Stomach smooth muscle (tissue), 2 donors: ENCODE results near the gene STK24.

ENCODE experiments used
- H3K27ac ChIP-seq: one replicate; pipeline ENCODE4 v1.7.0; 2013; ENCODE audit warnings: mild to moderate bottlenecking, low read length, inconsistent platforms
- H3K27me3 ChIP-seq, 2 donors: one replicate each; pipeline ENCODE4 v1.7.0; 2013; ENCODE audit warnings: low read length in 2 of 2; ENCODE audit not compliant: insufficient read depth in 2 of 2, control insufficient read depth in 1 of 2
- H3K36me3 ChIP-seq, 2 donors: one replicate each; pipeline ENCODE4 v1.7.0; 2013; ENCODE audit warnings: low read length in 2 of 2; ENCODE audit not compliant: control insufficient read depth in 2 of 2, insufficient read depth in 2 of 2
- H3K4me1 ChIP-seq: one replicate; pipeline ENCODE4 v1.7.0; 2013; ENCODE audit warnings: low read length; ENCODE audit not compliant: control insufficient read depth, insufficient read depth
- H3K4me3 ChIP-seq, 2 donors: one replicate each; pipeline ENCODE4 v1.7.0; 2013; ENCODE audit warnings: low read length in 2 of 2
- H3K9ac ChIP-seq, 2 donors: one replicate each; pipeline ENCODE4 v1.7.0; 2013; ENCODE audit warnings: low read length in 2 of 2, mild to moderate bottlenecking in 1 of 2
- H3K9me3 ChIP-seq, 2 donors: one replicate each; pipeline ENCODE4 v1.7.0; 2013; ENCODE audit warnings: low read length in 2 of 2; ENCODE audit not compliant: control insufficient read depth in 2 of 2
- donor health status: healthy.
- donor health status: Pancreatic carcinoma.

The STK24 gene

DNA sequence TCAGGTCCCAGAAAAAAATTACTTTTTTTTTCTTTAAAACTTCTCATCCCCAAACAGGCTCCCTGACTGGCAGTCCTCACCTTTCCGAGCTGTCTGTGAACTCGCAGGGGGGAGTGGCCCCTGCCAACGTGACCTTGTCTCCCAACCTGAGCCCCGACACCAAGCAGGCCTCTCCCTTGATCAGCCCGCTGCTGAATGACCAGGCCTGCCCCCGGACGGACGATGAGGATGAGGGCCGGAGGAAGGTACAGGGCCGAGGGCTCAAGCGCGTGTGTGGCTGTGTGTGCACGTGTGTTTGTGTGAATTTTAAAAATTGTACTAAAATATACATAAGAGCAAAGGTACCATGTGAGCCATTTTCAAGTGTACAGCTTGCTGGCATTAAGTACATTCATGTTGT, 167.6 kb downstream of the STK24 start:
- no peak overlapping the region for H3K4me3 ChIP-seq
- peaks cover 18 to 21% of the 10 kb centered on the region in 2 donors for H3K36me3 ChIP-seq
- no peaks in the 10 kb centered on the region for H3K9me3 ChIP-seq
- H3K27me3 ChIP-seq = no peaks in the 10 kb centered on the region
- no peak overlapping the region for H3K9ac ChIP-seq
- no peaks in the 10 kb centered on the region for H3K4me1 ChIP-seq
- H3K27ac ChIP-seq = no peak overlapping the region

DNA sequence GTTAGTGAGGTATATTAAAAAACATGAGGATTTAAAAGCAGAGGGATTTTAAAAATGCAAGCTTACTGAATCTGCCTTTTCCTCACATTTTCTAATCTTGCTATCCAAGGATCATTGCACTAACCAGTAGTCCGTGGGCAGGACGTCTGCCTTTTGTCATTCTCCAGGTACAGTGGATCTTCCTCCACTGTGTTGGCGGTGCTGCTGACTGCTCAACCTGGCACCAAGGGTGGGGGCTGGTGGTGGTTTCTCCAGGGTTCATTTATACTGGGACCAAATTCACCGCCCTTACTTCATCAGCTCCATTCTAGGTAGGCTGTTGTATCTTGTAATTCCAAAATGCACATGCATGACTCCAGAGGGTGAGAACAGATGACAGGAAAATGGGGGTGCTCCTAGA, 169.3 kb downstream of the STK24 start:
- Histone ChIP-seq H3K27me3 (no peaks in the 10 kb centered on the region), H3K9me3 (no peaks in the 10 kb centered on the region), H3K4me1 (no peaks in the 10 kb centered on the region), H3K27ac (no peak overlapping the region), H3K4me3 (no peak overlapping the region), H3K9ac (no peak overlapping the region), H3K36me3 (peaks cover 16% of the 10 kb centered on the region in 2 donors)

DNA sequence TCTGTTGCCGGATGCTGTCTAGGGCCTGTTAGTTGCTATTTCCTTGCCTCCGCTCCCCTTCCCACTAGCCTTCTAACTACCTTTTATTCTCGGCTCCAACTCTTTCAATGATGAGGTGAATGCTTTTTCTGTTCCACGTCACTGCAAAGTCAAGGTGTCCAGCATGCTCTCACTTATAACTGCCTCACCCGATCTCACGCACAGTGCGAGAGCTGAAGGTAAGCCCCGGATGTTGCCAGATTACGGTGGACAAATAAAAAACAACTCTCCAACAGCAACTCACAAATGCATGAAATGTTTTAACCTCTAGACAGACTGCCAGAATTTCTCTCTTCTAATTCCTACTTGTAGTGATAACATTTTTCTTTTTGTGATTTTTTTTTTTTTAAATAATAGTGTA, 169.9 kb downstream of the STK24 start:
- H3K9ac ChIP-seq = no peak overlapping the region
- no peaks in the 10 kb centered on the region for H3K27me3 ChIP-seq
- H3K27ac ChIP-seq = no peak overlapping the region
- H3K9me3 ChIP-seq = no peaks in the 10 kb centered on the region
- no peaks in the 10 kb centered on the region for H3K4me1 ChIP-seq
- H3K4me3 ChIP-seq = no peak overlapping the region
- peaks cover 14 to 16% of the 10 kb centered on the region in 2 donors for H3K36me3 ChIP-seq

DNA sequence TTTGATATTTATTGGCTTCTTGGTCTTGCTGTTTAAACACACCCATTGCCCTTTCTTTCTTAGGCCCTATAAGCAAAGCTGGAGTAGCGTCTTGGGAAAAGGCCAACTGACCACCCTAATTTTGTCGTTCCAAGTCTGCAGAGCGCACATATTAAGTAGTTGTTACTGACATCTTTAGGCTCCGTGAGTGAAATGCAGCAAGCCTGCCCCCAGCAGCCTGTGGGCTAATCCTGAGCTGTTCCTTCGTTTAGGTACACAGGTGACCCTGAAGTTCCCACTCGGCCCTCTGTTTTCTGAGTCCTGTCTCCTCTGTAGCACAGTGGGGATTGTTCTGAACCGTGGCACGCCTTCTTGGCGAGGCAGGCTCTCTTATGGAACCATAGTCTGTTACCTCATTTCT, 170.5 kb downstream of the STK24 start:
- Histone ChIP-seq H3K36me3 (peaks cover 8 to 12% of the 10 kb centered on the region in 2 donors), H3K9me3 (no peaks in the 10 kb centered on the region), H3K27me3 (no peaks in the 10 kb centered on the region), H3K27ac (no peak overlapping the region), H3K4me3 (no peak overlapping the region), H3K9ac (no peak overlapping the region), H3K4me1 (no peaks in the 10 kb centered on the region)

DNA sequence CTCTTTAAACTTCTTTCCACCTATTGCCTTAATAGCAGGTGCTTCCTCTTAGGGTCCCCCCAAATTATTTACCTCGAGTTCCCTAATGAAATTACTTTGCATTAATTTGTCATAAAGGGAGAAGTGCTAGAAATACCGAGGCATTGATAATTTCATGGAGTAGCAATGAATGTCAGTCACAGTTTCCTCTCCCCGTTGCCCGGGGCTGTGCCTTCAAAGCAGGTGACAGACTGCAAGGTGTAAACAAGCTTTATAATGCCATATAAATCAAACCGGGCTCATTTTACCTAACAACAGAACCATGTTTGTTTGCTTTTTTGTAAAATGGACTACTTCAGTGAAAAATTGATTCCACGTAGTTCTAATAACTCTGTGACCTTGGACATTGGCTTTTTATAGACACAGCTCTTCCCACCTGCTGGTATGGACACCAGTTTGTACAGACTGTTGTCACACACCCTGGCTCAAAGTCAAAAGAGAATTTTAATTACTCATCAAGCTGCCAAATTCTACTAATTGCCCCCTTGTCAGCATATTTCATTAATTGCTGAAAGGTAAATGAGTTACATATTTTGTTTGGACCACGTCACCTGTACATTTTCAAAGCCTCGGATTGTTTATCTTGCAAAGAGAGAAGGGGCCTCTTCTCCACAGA, 171.1 kb downstream of the STK24 start:
- H3K4me3 ChIP-seq = no peak overlapping the region
- no peaks in the 10 kb centered on the region for H3K9me3 ChIP-seq
- no peak overlapping the region for H3K9ac ChIP-seq
- no peak overlapping the region for H3K27ac ChIP-seq
- peaks cover 6 to 8% of the 10 kb centered on the region in 2 donors for H3K36me3 ChIP-seq
- no peaks in the 10 kb centered on the region for H3K4me1 ChIP-seq
- no peaks in the 10 kb centered on the region for H3K27me3 ChIP-seq

DNA sequence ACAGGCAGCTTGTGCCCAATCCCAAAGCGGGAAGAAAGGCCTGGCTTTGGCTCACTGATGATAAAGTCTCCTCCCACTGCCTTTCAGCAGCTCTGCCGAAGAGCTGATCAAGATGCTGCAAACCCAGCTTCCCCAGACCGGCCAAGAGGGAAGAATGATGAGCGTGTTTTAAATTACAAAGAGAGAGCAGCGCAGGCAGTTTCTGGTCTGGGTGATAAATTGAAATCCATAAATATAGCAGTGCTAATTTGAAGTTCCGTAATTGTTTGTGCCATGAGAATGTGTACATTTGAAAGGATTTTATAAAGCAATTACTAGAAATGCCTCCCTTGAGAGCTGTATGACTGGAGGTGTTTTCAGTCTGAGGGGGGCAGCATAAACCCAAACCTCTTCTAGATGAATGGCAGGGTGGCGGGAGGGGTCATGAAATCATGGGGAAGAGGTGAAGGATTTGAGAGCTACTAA, 171.8 kb downstream of the STK24 start:
- H3K27me3 ChIP-seq = no peaks in the 10 kb centered on the region
- no peaks in the 10 kb centered on the region for H3K4me1 ChIP-seq
- no peak overlapping the region for H3K9ac ChIP-seq
- no peak overlapping the region for H3K27ac ChIP-seq
- no peaks in the 10 kb centered on the region for H3K9me3 ChIP-seq
- H3K4me3 ChIP-seq = no peak overlapping the region
- H3K36me3 ChIP-seq = peaks cover 1 to 8% of the 10 kb centered on the region in 2 donors

DNA sequence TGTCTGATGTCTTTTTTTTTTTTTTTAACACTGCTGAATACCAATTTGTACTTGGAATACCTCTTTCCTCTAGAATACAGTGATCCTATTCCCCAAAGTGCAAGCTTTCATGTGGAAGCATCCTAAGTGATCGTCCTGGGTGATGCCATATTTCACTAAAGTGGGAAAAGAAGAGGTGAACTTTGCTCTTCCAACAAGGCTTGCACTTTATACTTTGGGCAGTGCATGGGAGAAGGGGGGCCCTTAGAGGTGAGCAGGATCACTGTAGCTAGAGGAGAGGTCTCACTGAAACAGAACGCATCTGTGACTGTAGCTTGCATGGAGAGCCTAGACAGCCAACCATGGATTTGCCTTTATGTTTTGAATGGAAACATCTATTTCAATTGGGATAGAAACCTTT, 173.8 kb downstream of the STK24 start:
- Histone ChIP-seq H3K4me1 (no peaks in the 10 kb centered on the region), H3K27me3 (no peaks in the 10 kb centered on the region), H3K36me3 (peaks cover 0 to 6% of the 10 kb centered on the region in 2 donors), H3K9me3 (no peaks in the 10 kb centered on the region), H3K27ac (no peak overlapping the region), H3K4me3 (no peak overlapping the region), H3K9ac (no peak overlapping the region)

DNA sequence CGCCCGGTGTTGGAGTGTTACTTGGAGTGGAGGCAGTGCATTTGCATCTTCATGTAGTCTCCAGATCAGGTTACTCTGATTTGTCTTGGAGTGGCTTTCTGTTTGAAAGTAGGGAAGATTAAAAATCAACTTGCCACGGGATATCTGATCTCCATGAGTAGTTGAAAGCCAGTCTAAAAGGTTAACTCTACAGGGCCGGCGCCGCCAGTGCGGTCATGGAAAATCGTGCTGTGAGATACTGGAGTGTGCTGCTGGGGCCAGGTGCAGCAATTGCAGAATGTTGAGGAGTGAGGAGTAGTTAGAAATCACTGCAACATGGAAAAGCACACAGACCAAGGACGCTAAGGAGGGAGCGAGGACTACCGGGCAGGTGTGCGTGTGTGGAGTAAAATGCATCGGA, 175.0 kb downstream of the STK24 start:
- H3K27ac ChIP-seq = no peak overlapping the region

DNA sequence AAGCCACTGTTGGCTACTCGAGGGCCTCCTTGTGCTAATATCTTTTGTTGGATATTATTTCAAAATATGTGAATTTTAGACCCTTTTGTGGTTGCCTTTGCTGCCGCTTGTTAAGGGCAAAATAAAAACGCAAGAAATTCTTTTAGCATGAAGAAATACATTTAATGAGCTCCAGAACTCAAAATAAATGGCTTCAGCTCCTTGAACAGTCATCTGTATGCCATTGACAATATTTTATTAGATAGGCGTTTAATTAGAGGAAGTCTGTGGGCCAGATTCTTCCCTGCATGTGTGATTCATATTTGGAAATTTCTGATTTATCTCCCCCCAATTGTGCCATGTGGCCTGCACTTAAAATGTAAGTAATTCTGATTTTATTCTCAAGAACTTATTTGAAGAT, 177.2 kb downstream of the STK24 start:
- no peaks in the 10 kb centered on the region for H3K4me1 ChIP-seq
- no peak overlapping the region for H3K27ac ChIP-seq
- no peak overlapping the region for H3K9ac ChIP-seq
- H3K9me3 ChIP-seq = no peaks in the 10 kb centered on the region
- no peak overlapping the region for H3K4me3 ChIP-seq
- no peaks in the 10 kb centered on the region for H3K27me3 ChIP-seq
- peaks cover 0 to 11% of the 10 kb centered on the region in 2 donors for H3K36me3 ChIP-seq

More for the DNA sequence above, 175.0 kb downstream of the STK24 start:
- Histone ChIP-seq H3K4me1 (no peaks in the 10 kb centered on the region), H3K9ac (no peak overlapping the region), H3K9me3 (no peaks in the 10 kb centered on the region), H3K36me3 (peaks cover 0 to 6% of the 10 kb centered on the region in 2 donors), H3K4me3 (no peak overlapping the region), H3K27me3 (no peaks in the 10 kb centered on the region)

DNA sequence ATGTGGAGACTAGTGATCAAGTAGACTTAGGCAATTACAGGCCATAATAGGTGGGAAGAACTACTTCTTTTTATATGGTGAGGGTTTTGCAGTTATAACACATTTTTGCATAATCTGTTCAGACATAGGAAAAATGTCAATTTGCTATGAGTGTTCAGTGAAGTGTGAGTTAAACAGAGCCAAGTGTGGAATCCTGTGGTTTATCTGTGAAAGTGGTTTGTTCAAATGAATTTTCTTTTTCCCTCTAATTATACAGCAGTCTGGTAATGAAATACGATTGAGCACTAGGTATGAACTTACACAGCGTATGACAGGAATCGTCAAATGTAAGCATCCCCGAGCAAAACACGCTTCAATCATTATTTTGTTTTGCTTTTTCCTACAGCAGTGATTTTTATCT, 178.3 kb downstream of the STK24 start:
- Histone ChIP-seq H3K4me1 (no peaks in the 10 kb centered on the region), H3K9ac (no peak overlapping the region), H3K36me3 (peaks cover 0 to 12% of the 10 kb centered on the region in 2 donors), H3K27ac (no peak overlapping the region), H3K27me3 (no peaks in the 10 kb centered on the region), H3K4me3 (no peak overlapping the region), H3K9me3 (no peaks in the 10 kb centered on the region)

DNA sequence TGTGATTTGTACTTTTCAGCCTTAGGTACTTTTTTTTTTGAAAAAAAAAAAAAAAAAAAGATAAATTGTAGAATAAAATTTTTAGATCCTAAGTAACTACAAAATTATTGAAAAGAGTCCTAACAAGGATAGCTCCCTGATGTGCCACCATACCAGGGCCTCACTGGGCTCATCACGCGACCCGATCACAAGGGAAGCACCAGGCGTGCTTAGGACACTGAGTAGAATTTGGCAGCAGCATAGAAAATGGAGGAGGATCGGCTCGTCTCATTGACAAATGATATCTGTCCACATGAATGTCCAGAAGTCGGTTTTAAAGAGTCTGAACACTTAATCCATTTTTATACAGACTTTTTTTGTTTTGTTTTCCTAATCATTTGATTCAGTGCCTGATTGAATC, 179.0 kb downstream of the STK24 start:
- Histone ChIP-seq H3K9me3 (no peaks in the 10 kb centered on the region), H3K27ac (no peak overlapping the region), H3K4me3 (no peak overlapping the region), H3K27me3 (no peaks in the 10 kb centered on the region), H3K4me1 (no peaks in the 10 kb centered on the region), H3K36me3 (peaks cover 3 to 15% of the 10 kb centered on the region in 2 donors), H3K9ac (no peak overlapping the region)
